ENCODE data around the gene NRL.

GRCh38 chr14:24146453-24146977 is 31.8 kb upstream of the NRL start, which contains the start of gene PSME2:
- TF ChIP-seq POLR2A (IDR thresholded peaks at IDR 0.05) (peak in 1 of 2 donors; percentile 49), CTCF (IDR thresholded peaks at IDR 0.05) (peak in 2 of 12 donors; percentile 5 to 9)

All from heart left ventricle (tissue), 13 donors.